WTC11 (cell line): Measurements from ENCODE around the gene ZBTB7B. TPM values are rescaled to one million over a fixed set of nuclear protein-coding genes. Genes with fewer than 3 reads are reported as not detected.

ENCODE experiments used
- ATAC-seq: fragments of 200-7000 bp; cut with Tn5 transposase; 2 replicates; pipeline ENCODE4 v1.10.0; 2021; ENCODE audit warnings: mild to moderate bottlenecking, moderate library complexity
- CTCF ChIA-PET: fragments of 300-600 bp; sonication (Branson Sonifier 250); formaldehyde crosslinking; loops from one replicate; lab custom pipeline; 2021; ENCODE audit warnings: antibody characterized with exemption; lab: Charles Lee
- POLR2A ChIA-PET: fragments of 350-600 bp; sonication (Branson Sonifier 250); formaldehyde crosslinking; loops from one replicate; lab custom pipeline; 2021; ENCODE audit warnings: antibody characterized with exemption; lab: Charles Lee
- DNase-seq: peaks from one replicate; pipeline ENCODE4 v3.0.0; 2021; ENCODE audit warnings: low spot score
- H3K27ac Mint-ChIP-seq: 2 replicates; pipeline ENCODE4 v1.8.0; 2021; ENCODE audit warnings: mixed read lengths
- H3K27me3 Mint-ChIP-seq: 2 replicates; pipeline ENCODE4 v1.8.0; 2021; ENCODE audit warnings: low read depth, mild to moderate bottlenecking, moderate library complexity, mixed read lengths
- H3K36me3 Mint-ChIP-seq: 2 replicates; pipeline ENCODE4 v1.8.0; 2021; ENCODE audit warnings: mixed read lengths
- H3K4me1 Mint-ChIP-seq: 2 replicates; pipeline ENCODE4 v1.8.0; 2022; ENCODE audit warnings: mixed read lengths
- H3K4me3 Mint-ChIP-seq: 2 replicates; pipeline ENCODE4 v1.8.0; 2021; ENCODE audit warnings: mild to moderate bottlenecking, moderate library complexity, mixed read lengths
- H3K9me3 Mint-ChIP-seq: 2 replicates; pipeline ENCODE4 v1.8.0; 2021; ENCODE audit warnings: mixed read lengths
- ATF1 ChIP-seq: sonication (generic); formaldehyde crosslinking; IDR thresholded peaks from 2 replicates; pipeline ENCODE4 v1.8.1; 2023; ENCODE audit warnings: mild to moderate bottlenecking, moderate library complexity, missing genetic modification reagents
- ATF3 ChIP-seq: sonication (generic); formaldehyde crosslinking; conservative IDR thresholded peaks from 2 replicates; pipeline ENCODE4 v1.8.1; 2022; ENCODE audit warnings: mild to moderate bottlenecking, missing genetic modification reagents
- ELF4 ChIP-seq: sonication (generic); formaldehyde crosslinking; IDR thresholded peaks from 2 replicates; pipeline ENCODE4 v1.8.1; 2022; ENCODE audit warnings: low read depth, mild to moderate bottlenecking, moderate library complexity, missing genetic modification reagents
- ESRRA ChIP-seq: sonication (generic); formaldehyde crosslinking; IDR thresholded peaks from 2 replicates; pipeline ENCODE4 v1.8.1; 2022; ENCODE audit warnings: mild to moderate bottlenecking, missing genetic modification reagents, borderline replicate concordance
- GABPB1 ChIP-seq: sonication (generic); formaldehyde crosslinking; IDR thresholded peaks from 2 replicates; pipeline ENCODE4 v1.8.1; 2023; ENCODE audit warnings: mild to moderate bottlenecking, missing genetic modification reagents
- NR3C1 ChIP-seq: sonication (generic); formaldehyde crosslinking; conservative IDR thresholded peaks from 2 replicates; pipeline ENCODE4 v1.8.1; 2023; ENCODE audit warnings: low read depth, mild to moderate bottlenecking, missing genetic modification reagents
- RELA ChIP-seq: sonication (generic); formaldehyde crosslinking; IDR thresholded peaks from 2 replicates; pipeline ENCODE4 v1.8.1; 2022; ENCODE audit warnings: missing genetic modification reagents, mild to moderate bottlenecking, borderline replicate concordance
- SMAD3 ChIP-seq: sonication (generic); formaldehyde crosslinking; IDR thresholded peaks from 2 replicates; pipeline ENCODE4 v1.8.0; 2022; ENCODE audit warnings: missing genetic modification reagents, mild to moderate bottlenecking, borderline replicate concordance
- SP1 ChIP-seq: sonication (generic); formaldehyde crosslinking; conservative IDR thresholded peaks from 2 replicates; pipeline ENCODE4 v1.8.1; 2022; ENCODE audit warnings: missing genetic modification reagents
- TP53 ChIP-seq: sonication (generic); formaldehyde crosslinking; IDR thresholded peaks from 2 replicates; pipeline ENCODE4 v1.8.1; 2023; ENCODE audit warnings: mild to moderate bottlenecking, missing genetic modification reagents
- ZNF219 ChIP-seq: sonication (generic); formaldehyde crosslinking; IDR thresholded peaks from 2 replicates; pipeline ENCODE4 v1.8.0; 2023; ENCODE audit warnings: missing genetic modification reagents, mild to moderate bottlenecking, borderline replicate concordance
- ZNF263 ChIP-seq: sonication (generic); formaldehyde crosslinking; IDR thresholded peaks from 2 replicates; pipeline ENCODE4 v1.8.1; 2022; ENCODE audit warnings: low read depth, mild to moderate bottlenecking, moderate library complexity, missing genetic modification reagents
- ZNF671 ChIP-seq: fragments of 250-450 bp; sonication (Bioruptor Pico); IDR thresholded peaks from 2 replicates; pipeline ENCODE4 v1.8.0; 2021; ENCODE audit warnings: mild to moderate bottlenecking
- total RNA-seq: library from RNA; stranded (reverse); gene quantifications from 3 replicates; pipeline ENCODE4 v1.2.3, GENCODE V29; 2021
- TF ChIP-seq, protein P1 (sequence below): sonication (generic); formaldehyde crosslinking; IDR thresholded peaks from 2 replicates; pipeline ENCODE4 v1.8.1; 2023; ENCODE audit warnings: mild to moderate bottlenecking, missing genetic modification reagents, borderline replicate concordance
- TF ChIP-seq, protein P2 (sequence below): sonication (generic); formaldehyde crosslinking; IDR thresholded peaks from 2 replicates; pipeline ENCODE4 v1.8.1; 2022; ENCODE audit warnings: missing genetic modification reagents, borderline replicate concordance
- TF ChIP-seq, protein P3 (sequence below): sonication (generic); formaldehyde crosslinking; IDR thresholded peaks from 2 replicates; pipeline ENCODE4 v1.8.1; 2023; ENCODE audit warnings: mild to moderate bottlenecking, moderate library complexity, missing genetic modification reagents

Gene ZBTB7B
- total RNA-seq, 1 experiment from 2014 or later: 29.8 TPM

DNA sequence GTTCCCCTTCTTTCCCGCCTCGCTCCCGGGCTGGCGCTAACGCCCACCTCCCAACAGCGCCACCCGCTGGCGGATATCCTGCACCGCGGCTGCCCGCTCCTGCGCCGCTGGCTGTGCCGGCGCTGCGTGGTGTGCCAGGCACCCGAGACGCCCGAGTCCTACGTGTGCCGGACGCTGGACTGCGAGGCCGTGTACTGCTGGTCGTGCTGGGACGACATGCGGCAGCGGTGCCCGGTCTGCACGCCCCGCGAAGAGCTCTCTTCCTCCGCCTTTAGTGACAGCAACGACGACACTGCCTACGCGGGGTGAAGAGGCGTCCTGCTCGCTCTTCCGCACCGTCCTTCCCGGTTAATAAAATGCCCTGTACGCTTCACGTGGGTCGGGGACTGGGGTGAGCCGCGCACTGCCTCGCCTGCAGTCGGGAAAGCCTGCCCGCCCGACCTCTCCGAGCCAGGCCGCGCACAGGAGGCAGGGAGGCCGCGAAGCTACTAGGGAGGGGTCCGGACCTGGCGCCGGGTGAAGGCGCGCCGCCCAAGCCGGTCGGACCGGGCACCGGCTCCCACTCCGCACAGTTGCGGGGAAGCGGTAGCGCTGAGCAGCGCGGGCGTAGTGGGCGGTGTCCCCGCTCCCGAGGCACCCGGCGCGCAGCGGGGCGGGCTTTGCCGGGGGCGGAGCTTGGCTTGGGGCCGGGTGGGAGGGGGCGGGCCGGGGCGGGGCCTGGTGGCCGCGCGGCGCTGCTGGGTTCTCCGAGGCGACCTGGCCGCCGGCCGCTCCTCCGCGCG lies 48.1 kb downstream of the ZBTB7B start, which contains the start of gene ADAM15 (continued):
- TF ChIP-seq ESRRA (peak; percentile 70; the same call in 1 of the 2 replicates), RELA (no peak), ZNF671 (no peak), TP53 (no peak), ELF4 (CRISPR knock-in tag) (no peak), SMAD3 (CRISPR knock-in tag) (0 out of 2 replicates have a peak, but pooled peaks have one; percentile 27), ZNF219 (CRISPR knock-in tag) (no peak)
- TF ChIP-seq, protein P1, sequence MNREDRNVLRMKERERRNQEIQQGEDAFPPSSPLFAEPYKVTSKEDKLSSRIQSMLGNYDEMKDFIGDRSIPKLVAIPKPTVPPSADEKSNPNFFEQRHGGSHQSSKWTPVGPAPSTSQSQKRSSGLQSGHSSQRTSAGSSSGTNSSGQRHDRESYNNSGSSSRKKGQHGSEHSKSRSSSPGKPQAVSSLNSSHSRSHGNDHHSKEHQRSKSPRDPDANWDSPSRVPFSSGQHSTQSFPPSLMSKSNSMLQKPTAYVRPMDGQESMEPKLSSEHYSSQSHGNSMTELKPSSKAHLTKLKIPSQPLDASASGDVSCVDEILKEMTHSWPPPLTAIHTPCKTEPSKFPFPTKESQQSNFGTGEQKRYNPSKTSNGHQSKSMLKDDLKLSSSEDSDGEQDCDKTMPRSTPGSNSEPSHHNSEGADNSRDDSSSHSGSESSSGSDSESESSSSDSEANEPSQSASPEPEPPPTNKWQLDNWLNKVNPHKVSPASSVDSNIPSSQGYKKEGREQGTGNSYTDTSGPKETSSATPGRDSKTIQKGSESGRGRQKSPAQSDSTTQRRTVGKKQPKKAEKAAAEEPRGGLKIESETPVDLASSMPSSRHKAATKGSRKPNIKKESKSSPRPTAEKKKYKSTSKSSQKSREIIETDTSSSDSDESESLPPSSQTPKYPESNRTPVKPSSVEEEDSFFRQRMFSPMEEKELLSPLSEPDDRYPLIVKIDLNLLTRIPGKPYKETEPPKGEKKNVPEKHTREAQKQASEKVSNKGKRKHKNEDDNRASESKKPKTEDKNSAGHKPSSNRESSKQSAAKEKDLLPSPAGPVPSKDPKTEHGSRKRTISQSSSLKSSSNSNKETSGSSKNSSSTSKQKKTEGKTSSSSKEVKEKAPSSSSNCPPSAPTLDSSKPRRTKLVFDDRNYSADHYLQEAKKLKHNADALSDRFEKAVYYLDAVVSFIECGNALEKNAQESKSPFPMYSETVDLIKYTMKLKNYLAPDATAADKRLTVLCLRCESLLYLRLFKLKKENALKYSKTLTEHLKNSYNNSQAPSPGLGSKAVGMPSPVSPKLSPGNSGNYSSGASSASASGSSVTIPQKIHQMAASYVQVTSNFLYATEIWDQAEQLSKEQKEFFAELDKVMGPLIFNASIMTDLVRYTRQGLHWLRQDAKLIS: no peak
- TF ChIP-seq, protein P2, sequence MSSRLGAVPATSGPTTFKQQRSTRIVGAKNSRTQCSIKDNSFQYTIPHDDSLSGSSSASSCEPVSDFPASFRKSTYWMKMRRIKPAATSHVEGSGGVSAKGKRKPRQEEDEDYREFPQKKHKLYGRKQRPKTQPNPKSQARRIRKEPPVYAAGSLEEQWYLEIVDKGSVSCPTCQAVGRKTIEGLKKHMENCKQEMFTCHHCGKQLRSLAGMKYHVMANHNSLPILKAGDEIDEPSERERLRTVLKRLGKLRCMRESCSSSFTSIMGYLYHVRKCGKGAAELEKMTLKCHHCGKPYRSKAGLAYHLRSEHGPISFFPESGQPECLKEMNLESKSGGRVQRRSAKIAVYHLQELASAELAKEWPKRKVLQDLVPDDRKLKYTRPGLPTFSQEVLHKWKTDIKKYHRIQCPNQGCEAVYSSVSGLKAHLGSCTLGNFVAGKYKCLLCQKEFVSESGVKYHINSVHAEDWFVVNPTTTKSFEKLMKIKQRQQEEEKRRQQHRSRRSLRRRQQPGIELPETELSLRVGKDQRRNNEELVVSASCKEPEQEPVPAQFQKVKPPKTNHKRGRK (CRISPR knock-in tag): no peak
- TF ChIP-seq, protein P3, sequence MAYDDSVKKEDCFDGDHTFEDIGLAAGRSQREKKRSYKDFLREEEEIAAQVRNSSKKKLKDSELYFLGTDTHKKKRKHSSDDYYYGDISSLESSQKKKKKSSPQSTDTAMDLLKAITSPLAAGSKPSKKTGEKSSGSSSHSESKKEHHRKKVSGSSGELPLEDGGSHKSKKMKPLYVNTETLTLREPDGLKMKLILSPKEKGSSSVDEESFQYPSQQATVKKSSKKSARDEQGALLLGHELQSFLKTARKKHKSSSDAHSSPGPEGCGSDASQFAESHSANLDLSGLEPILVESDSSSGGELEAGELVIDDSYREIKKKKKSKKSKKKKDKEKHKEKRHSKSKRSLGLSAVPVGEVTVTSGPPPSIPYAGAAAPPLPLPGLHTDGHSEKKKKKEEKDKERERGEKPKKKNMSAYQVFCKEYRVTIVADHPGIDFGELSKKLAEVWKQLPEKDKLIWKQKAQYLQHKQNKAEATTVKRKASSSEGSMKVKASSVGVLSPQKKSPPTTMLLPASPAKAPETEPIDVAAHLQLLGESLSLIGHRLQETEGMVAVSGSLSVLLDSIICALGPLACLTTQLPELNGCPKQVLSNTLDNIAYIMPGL (CRISPR knock-in tag): peak; percentile 98

DNA sequence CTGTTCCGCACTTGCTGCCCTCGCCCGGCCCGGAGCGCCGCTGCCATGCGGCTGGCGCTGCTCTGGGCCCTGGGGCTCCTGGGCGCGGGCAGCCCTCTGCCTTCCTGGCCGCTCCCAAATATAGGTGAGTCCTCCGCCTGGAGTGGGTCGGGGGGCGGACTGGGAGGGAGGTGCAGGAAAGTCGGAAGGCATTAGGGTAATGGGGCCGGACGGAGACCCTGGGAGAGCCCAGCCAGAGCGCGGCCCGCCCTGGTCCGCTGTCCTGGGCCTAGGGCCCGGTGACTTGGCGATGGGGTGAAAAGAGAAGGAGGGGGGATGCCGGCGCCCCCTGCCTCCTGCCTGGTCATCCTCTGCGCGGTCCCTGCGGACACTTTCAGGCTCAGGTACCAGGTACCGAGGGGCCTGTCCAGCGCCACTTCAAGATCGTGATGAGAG lies 48.8 kb downstream of the ZBTB7B start:
- H3K36me3 Mint-ChIP-seq: no peaks in the 10 kb centered on the region
- TF ChIP-seq ZNF263 (CRISPR knock-in tag) (no peak), NR3C1 (CRISPR knock-in tag) (0 out of 2 replicates have a peak, but pooled peaks have one; percentile 47), GABPB1 (no peak), ATF1 (CRISPR knock-in tag) (no peak), ATF3 (no peak), RELA (no peak), SP1 (peak; percentile 57; the same call in 1 of the 2 replicates)
- TF ChIP-seq, all 79 proteins: peak for 2
- peak overlapping the region; percentile 65 for H3K4me3 Mint-ChIP-seq
- peaks cover 20% of the 10 kb centered on the region for H3K27me3 Mint-ChIP-seq
- ATAC-seq (peak; percentile 11), DNase-seq (peak; percentile 38)
- ChIA-PET CTCF (interaction anchor here (0.6 to 9.4 kb wide), 46 partner anchors 9 to 978 kb away, joined by 3 to 176 read pairs (median 6); partner anchors contain the start of genes EFNA3, EFNA4, FLAD1 and KRTCAP2), POLR2A (interaction anchor here (0.6 to 0.7 kb wide), 2 partner anchors 34 to 53 kb away, joined by 3 to 4 read pairs; no protein-coding TSS in a partner anchor)
- H3K27ac Mint-ChIP-seq: no peak overlapping the region
- peaks cover 33% of the 10 kb centered on the region for H3K4me1 Mint-ChIP-seq
- H3K9me3 Mint-ChIP-seq: no peaks in the 10 kb centered on the region
